BJ (cell line): Measurements from ENCODE around the gene ATP6V0A1. TPM values are rescaled to one million over a fixed set of nuclear protein-coding genes. Genes with fewer than 3 reads are reported as not detected.
"Not testable (repeated sequence)": the region's sequence is repeated elsewhere in the genome, so short reads cannot be mapped to it uniquely, and the experiment has no call there.

ENCODE experiments used
- CTCF ChIA-PET: fragments of 350-600 bp; formaldehyde crosslinking; extraction: SDS; loops from one replicate; lab custom pipeline; 2021; ENCODE audit warnings: antibody characterized with exemption, inconsistent platforms; lab: Yijun Ruan, JAX
- POLR2A ChIA-PET: fragments of 300-600 bp; sonication (Branson Sonifier 250); formaldehyde crosslinking; extraction: SDS; loops from one replicate; lab custom pipeline; 2021; ENCODE audit warnings: antibody characterized with exemption; lab: Charles Lee
- DNase-seq: peaks from one replicate; pipeline ENCODE4 v3.0.0-alpha.2; 2011; ENCODE audit warnings: low read depth
- H3K27me3 ChIP-seq: 2 replicates; pipeline ENCODE4 v1.6.0; 2011; ENCODE audit warnings: low read length; ENCODE audit not compliant: control insufficient read depth, insufficient read depth
- H3K36me3 ChIP-seq: 2 replicates; pipeline ENCODE4 v1.5.1; 2011; ENCODE audit warnings: low read length; ENCODE audit not compliant: control insufficient read depth, insufficient read depth
- H3K4me3 ChIP-seq: 2 replicates; pipeline ENCODE4 v1.5.1; 2011; ENCODE audit warnings: low read depth, mild to moderate bottlenecking, control low read depth, low read length
- polyA plus RNA-seq: library from polyadenylated mRNA; depleted of rRNA; stranded (reverse); fragments of >200 nt; gene quantifications from 2 replicates; pipeline ENCODE4 v1.2.3, GENCODE V29; 2011
- TF ChIP-seq, protein P1 (sequence below): IDR thresholded peaks from 2 replicates; pipeline ENCODE4 v1.5.1; 2011; ENCODE audit warnings: low read depth, mild to moderate bottlenecking, control low read depth, inconsistent platforms, low read length, moderate library complexity; ENCODE audit not compliant: insufficient read depth

Gene ATP6V0A1
- polyA plus RNA-seq, 1 experiment = 37.1 TPM

GRCh38 chr17:42453439-42453838 is 5.2 kb upstream of the ATP6V0A1 start:
- Histone ChIP-seq H3K36me3 (no peaks in the 10 kb centered on the region), H3K27me3 (no peaks in the 10 kb centered on the region), H3K4me3 (no peak overlapping the region)
- POLR2A ChIA-PET = no interaction called here
- CTCF ChIA-PET = interaction anchor here (0.7 kb wide), 1 partner anchor 14 kb away, joined by 4 read pairs; no protein-coding TSS in a partner anchor
- no peak for DNase-seq
- TF ChIP-seq, protein P1, sequence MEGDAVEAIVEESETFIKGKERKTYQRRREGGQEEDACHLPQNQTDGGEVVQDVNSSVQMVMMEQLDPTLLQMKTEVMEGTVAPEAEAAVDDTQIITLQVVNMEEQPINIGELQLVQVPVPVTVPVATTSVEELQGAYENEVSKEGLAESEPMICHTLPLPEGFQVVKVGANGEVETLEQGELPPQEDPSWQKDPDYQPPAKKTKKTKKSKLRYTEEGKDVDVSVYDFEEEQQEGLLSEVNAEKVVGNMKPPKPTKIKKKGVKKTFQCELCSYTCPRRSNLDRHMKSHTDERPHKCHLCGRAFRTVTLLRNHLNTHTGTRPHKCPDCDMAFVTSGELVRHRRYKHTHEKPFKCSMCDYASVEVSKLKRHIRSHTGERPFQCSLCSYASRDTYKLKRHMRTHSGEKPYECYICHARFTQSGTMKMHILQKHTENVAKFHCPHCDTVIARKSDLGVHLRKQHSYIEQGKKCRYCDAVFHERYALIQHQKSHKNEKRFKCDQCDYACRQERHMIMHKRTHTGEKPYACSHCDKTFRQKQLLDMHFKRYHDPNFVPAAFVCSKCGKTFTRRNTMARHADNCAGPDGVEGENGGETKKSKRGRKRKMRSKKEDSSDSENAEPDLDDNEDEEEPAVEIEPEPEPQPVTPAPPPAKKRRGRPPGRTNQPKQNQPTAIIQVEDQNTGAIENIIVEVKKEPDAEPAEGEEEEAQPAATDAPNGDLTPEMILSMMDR = no peak

- POLR2A ChIA-PET, H3K4me3 ChIP-seq, H3K36me3 ChIP-seq, CTCF ChIA-PET, DNase-seq, H3K27me3 ChIP-seq: not testable (repeated sequence)
Measured at GRCh38 chr17:42454987-42455386, 3.7 kb upstream of the ATP6V0A1 start.

- H3K4me3 ChIP-seq = no peak overlapping the region
- ChIA-PET CTCF (interaction anchor here (0.5 to 1.7 kb wide), 6 partner anchors 14 to 1918 kb away, joined by 3 to 6 read pairs (median 4); no protein-coding TSS in a partner anchor), POLR2A (no interaction called here)
Measured at GRCh38 chr17:42456223-42457106, 2.2 kb upstream of the ATP6V0A1 start.

GRCh38 chr17:42457107-42457792 is 1.4 kb upstream of the ATP6V0A1 start:
- H3K36me3 ChIP-seq = no peaks in the 10 kb centered on the region
- ChIA-PET CTCF (interaction anchor here (0.5 to 1.7 kb wide), 4 partner anchors 15 to 1919 kb away, joined by 3 to 6 read pairs (median 4); no protein-coding TSS in a partner anchor), POLR2A (no interaction called here)
- no peak for DNase-seq
- TF ChIP-seq, protein P1 = no peak
- H3K4me3 ChIP-seq = no peak overlapping the region
- H3K27me3 ChIP-seq = no peaks in the 10 kb centered on the region

More at GRCh38 chr17:42456223-42457106, 2.2 kb upstream of the ATP6V0A1 start:
- TF ChIP-seq, protein P1 = no peak
- no peaks in the 10 kb centered on the region for H3K36me3 ChIP-seq
- no peaks in the 10 kb centered on the region for H3K27me3 ChIP-seq
- peak; percentile 64 for DNase-seq

DNA sequence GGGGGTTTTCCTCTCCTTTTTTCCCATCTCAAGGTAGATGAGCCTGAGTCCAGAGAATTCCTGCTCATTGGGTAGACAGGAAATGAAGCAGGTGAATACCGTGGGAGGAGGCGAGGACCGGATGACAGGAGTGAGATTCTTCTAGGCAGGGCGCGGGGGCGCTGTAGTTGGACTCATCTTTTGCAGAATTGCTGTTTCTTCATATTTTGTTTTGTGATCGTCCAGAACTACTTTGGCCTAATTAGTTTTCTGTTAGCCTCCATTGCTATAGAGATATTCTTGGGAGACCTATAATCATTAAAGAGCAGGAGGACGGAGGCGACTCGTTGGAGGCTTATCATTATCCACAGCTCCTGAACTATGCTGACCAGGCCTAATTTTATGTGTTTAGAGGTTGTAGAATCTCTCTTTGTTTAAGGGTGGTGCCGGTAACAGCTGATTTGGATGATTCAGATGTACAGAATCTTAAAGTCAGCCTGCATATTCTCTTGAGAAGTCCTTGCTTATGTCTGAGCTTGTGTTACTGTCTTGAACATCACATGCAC is 650 bp downstream of the ATP6V0A1 start:
- ChIA-PET POLR2A (interaction anchor here (0.6 to 0.9 kb wide), 2 partner anchors 28 to 36 kb away, joined by 3 to 4 read pairs; partner anchors contain the start of gene CAVIN1), CTCF (interaction anchor here (0.6 to 2.4 kb wide), 10 partner anchors 10 to 419 kb away, joined by 3 to 6 read pairs (median 4); no protein-coding TSS in a partner anchor)
- H3K36me3 ChIP-seq = no peaks in the 10 kb centered on the region
- peak overlapping the region; percentile 81 for H3K4me3 ChIP-seq
- no peaks in the 10 kb centered on the region for H3K27me3 ChIP-seq
- TF ChIP-seq, protein P1 = peak; percentile 51
- DNase-seq = no peak
